GM21619 (cell line): ENCODE measurements around the gene FMNL2.

Experiments used
- ATAC-seq: cut with Tn5 transposase; IDR thresholded peaks from one replicate; pipeline ENCODE4 v1.9.1; 2021; ENCODE audit not compliant: unreplicated experiment

FMNL2 gene

GRCh38 chr2:152548111-152548875 lies 213.3 kb downstream of the FMNL2 start:
- no peak for ATAC-seq

GRCh38 chr2:152548996-152549395 lies 214.0 kb downstream of the FMNL2 start:
- no peak for ATAC-seq

- no peak for ATAC-seq
Measured at GRCh38 chr2:152549423-152549822, 214.4 kb downstream of the FMNL2 start.

DNA sequence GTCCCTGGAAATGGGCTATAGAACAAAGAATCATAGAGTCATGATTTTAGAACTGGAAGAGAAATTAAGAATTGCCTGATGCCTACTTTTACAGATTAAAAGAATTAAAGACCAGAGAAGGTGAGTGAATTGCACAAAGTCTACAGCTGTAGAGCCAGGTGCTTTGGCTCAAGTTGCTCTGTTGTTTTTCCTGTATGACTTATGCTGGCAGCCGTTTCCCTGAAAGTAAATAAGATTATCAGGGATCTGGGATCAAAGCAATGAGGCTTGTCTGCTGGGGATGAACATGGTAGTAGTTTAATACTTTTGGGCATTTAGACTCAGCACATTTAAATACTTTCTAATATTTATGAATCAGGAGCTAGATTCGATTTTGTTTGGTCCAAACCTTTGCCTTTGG lies 215.4 kb downstream of the FMNL2 start:
- no peak for ATAC-seq

DNA sequence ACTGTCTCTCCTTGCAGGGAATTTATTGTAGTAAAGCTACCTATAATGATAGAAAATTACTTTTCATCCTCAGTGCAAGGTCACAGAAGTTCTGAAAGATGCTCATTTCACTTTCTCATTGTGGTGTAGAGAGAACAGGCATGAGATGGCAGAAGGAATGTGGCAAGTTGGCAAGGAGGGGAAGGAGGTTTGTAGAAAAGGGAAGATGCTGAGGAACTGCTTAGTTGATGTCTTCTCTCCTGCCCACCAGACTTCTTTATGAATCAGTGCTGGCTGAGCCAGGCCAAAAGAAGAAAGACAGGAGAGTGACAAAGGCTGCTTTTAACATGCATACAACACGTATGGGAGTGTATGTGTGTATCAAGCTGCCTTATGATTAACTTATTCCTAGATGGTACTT lies 217.9 kb downstream of the FMNL2 start:
- no peak for ATAC-seq

DNA sequence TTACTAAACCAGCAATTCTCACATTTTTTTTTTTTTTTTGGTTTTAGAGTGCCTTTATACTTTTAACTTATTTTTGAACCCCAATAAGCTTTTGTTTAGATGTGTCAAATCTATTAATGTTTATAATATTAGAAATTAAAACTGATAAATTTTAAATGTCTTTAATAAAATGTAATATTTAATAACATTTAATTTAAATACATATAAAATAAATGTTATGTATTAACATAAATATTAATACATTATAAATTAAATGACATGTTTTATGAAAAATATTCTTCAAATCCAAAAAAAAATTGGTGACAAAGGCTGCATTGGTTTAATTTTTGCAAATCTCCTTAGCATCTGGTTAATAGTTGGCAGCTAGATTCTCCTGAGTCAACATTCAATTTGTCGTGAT lies 218.5 kb downstream of the FMNL2 start:
- no peak for ATAC-seq

- no peak for ATAC-seq
Measured at GRCh38 chr2:152555048-152555447, 220.1 kb downstream of the FMNL2 start.

- no peak for ATAC-seq
Measured at GRCh38 chr2:152556506-152556905, 221.5 kb downstream of the FMNL2 start.

DNA sequence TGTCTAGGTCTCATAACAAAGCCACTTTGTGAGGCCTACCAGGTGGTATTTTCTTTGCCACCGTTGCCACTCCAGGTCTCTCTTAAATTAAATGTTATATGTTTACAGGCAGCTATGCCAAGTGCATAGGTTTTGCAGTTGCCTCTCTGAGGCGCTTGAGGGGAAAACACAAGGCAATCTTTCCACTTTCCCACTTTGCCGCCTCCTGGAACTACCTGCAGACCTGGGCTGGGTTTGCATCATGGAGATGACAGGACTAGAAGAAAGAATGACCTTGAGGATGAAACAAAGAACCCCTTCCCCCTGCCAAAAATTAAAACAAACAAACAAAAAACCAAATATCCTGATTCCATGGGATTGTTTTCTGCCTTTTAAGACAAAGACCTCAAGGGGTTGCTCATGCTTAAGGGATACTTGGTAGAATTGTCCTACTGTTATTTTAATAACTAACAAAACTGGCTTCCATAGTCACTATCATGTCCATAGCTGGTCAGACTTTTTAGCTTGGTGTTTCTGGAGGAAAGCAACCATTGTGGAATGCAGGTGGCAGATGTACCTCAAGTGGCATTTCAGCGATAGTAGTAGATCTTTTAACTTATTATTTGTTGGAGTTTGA lies 222.4 kb downstream of the FMNL2 start:
- ATAC-seq: no peak

GRCh38 chr2:152558158-152558984 lies 223.4 kb downstream of the FMNL2 start:
- ATAC-seq: peak; percentile 73

DNA sequence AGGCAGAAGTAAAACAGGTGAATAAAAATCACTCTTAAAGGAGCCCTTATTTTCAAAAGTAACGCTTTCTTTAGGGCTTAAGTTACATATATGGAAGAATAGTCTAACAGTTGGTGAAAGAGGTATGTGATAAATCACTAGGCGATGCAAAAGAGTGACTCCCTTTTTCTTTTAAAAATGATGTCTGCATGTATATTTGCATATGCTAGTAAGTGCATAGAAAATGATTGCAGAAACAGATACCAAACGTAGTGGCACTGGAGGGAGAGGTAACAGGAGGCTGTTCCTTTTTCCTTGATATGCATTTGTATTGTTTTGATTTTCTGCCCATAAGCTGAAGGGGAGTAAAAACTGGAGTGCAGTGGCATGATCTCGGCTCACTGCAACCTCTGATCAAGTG lies 224.0 kb downstream of the FMNL2 start:
- peak; percentile 33 for ATAC-seq

GRCh38 chr2:152560166-152560565 lies 225.2 kb downstream of the FMNL2 start:
- ATAC-seq: no peak

DNA sequence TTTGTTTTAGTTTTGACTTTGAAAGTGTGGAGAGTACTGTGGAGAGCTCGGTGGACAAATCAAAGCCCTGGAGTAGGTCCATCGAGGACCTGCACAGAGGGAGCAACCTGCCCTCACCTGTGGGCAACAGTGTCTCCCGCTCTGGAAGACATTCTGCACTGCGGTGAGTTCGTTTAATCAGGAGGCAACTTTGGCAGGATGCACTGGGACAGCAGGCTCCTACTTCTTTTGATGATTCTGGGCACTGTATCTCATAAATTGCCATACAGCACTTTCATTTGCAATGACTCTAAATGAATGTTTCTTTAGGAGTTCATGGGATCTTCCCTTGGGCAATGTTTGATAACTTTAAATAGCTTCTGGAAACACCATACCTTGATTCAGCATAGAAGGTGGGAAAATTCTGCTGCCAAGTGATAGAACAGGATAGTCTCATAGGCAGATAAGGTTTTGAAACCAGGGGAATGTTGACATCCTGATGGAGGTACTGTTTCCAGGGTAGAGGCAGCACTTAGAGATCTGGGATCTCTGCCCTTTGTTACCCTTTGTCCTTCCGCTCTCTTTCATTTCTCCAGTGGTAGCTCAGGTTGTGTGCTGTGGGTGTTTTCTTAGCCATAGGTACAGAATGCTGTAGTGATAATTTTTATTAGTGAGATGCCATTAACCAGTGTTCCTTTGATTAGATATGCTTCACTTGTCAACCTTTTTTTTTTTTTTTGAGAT lies 226.1 kb downstream of the FMNL2 start:
- no peak for ATAC-seq

- ATAC-seq: no peak
Measured at GRCh38 chr2:152562198-152562884, 227.4 kb downstream of the FMNL2 start.

DNA sequence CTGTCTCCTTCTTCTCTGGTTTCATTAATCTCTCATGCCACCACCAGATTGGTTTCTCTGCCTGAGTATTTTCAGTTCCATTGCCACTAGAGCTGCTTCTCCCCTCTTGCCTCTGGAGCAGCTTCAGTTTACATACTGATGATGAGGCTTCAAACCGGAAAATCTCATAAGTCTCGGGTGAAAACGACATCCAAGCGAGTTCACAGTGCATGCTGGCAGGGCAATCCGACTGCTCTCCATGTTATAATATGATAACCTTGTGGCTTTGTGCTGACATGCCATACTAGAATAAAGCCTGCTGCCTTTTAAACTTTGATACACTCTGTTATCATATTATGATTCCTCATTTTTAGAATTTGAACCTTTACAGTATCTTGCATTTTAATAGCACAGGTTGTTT lies 228.8 kb downstream of the FMNL2 start:
- no peak for ATAC-seq

- ATAC-seq: peak; percentile 87
Measured at GRCh38 chr2:152564754-152565551, 230.0 kb downstream of the FMNL2 start.

DNA sequence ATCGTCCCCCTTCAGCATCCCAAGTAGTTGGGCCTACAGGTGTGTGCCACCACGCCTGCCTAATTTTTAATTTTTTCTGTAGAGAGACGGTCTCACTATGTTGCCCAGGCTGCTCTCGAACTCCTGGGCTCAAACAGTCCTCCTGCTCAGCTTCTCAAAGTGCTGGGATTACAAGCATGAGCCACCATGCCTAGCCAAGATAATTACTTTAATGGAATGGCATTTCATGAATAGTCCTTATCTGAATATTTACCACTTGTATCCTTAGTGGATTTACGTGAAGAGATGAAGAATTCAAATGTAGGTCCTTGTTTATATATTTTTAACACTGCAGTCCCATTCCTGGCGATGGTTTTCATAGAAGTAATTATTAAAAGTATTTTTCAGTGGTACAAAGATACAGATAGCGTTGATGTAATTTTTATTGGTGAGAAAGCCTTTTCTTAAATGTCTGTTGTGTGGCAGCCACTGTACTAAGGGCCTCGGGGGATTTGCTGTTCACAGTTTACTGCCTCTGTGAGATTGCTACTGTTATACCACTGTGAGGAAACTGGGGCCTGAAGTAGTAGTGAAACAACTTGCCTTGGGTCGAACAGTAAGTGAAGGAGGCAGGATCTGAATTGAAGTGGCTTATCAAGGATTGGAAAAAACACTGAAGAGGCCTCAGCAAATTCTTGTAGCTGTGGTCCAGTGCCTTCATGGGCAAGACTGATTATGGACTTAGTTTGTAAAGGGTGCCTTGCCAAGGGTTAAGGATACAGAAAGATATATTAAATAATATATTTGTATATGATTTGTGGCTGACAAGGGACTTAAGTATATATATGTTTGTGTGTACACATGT lies 231.1 kb downstream of the FMNL2 start:
- peak; percentile 71 for ATAC-seq

DNA sequence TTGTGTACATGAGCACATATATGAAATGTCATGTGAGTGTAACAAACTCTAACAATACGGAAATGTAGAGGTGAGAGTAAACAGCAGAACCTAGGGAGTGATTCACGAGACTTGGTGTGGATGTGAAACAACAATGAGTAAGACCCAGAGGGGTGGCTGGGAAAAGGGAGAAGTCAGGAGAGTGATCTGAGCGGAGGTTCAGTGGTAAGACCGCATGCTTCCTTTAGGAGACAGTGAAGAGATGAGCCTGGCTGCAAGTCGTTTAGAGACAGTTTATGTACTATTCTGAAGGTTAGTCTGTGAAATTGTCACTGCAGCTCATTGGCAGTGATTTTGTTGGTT lies 231.7 kb downstream of the FMNL2 start:
- no peak for ATAC-seq

GRCh38 chr2:152568531-152568930 lies 233.6 kb downstream of the FMNL2 start:
- ATAC-seq: no peak
